Raji (cell line): ENCODE data around the gene FSTL5.

Source experiments
- POLR2A ChIP-seq: IDR thresholded peaks from 2 replicates; pipeline ENCODE4 v1.6.1; 2011; ENCODE audit warnings: low read depth, low read length, control low read depth; ENCODE audit not compliant: insufficient read depth

FSTL5 gene

GRCh38 chr4:161448550-161449180, 715.1 kb downstream of the FSTL5 start:
- TF ChIP-seq POLR2A: no peak

DNA sequence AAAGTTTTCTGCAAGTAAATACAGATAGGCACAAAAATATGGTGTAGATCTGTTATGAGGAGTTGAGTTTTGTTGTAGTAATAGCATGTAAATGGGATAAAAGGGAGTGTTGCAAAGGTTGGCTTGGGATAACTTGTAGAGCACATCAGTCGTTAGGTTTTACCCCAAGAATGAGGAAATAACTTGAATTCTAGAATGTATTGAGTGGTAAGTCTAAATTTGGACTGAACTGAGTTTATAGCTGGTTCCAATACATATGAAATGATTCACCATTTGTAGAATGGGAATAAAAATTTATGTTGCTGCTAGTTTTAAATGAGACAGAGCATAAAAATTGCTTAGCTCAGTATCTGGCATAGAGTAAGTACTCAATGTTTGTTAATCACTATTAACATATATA, 719.2 kb downstream of the FSTL5 start:
- no peak for TF ChIP-seq POLR2A

DNA sequence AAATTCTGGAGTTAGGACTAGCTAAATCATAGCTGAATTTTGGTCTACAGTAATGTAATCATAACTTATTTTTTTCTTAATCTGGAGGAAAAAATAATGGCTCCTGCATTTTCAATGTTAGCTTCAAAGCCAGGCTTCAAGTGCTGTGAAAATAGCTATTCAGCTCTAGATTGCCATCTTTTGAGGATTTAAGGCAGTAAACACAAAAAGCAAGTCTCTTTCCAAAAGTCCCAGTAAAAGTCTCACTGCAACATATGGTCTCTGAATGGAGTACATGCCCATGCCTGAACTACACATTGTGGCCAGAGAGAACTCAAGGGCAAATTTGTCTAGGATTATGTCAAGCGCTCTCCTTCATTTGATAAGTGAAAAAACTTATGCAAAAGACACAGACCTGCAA, 720.9 kb downstream of the FSTL5 start:
- no peak for TF ChIP-seq POLR2A

GRCh38 chr4:161438096-161438495, 725.7 kb downstream of the FSTL5 start:
- no peak for TF ChIP-seq POLR2A

DNA sequence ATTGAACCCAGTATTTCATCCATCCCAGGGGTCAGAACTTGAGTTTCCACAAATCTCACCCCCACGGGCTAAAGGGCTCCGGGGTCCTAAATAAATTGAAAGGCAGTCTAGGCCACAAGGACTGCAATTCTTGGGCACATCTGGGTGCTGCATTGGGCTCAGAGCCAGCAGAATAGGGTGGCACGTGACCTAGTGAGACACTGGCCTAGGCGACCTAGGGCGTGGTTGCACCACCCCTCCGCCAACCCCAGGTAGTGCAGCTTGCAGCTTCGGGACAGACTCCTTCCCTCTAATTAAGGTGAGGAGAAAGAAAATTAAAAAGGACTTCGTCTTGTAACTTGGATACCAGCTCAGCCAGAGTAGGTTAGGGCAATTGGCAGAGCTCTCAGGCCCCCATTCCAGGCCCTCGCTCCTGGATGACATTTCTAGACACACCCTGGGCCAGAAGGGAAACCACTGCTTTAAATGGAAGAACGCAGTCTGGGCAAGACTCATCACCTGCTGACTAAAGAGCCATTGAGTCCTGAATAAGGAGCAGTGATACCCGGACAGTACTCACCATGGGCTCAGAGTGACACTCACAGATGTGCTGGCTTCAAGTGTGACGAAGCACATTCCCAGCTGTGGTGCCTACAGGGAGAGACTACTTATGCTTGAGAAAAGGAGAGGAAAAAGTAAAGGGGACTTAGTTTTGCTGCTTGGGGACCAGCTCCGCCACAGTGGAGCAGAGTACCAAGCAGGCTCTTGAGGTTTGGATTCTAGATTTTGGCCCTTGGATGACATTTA, 735.4 kb downstream of the FSTL5 start:
- no peak for TF ChIP-seq POLR2A

GRCh38 chr4:161419822-161420221, 744.0 kb downstream of the FSTL5 start:
- TF ChIP-seq POLR2A: no peak

- TF ChIP-seq POLR2A: no peak
Measured at GRCh38 chr4:161411901-161412300, 751.9 kb downstream of the FSTL5 start.

GRCh38 chr4:161404346-161405110, 759.3 kb downstream of the FSTL5 start:
- TF ChIP-seq POLR2A: no peak

GRCh38 chr4:161403781-161404180, 760.0 kb downstream of the FSTL5 start:
- no peak for TF ChIP-seq POLR2A

GRCh38 chr4:161393602-161394001, 770.2 kb downstream of the FSTL5 start:
- TF ChIP-seq POLR2A: no peak

DNA sequence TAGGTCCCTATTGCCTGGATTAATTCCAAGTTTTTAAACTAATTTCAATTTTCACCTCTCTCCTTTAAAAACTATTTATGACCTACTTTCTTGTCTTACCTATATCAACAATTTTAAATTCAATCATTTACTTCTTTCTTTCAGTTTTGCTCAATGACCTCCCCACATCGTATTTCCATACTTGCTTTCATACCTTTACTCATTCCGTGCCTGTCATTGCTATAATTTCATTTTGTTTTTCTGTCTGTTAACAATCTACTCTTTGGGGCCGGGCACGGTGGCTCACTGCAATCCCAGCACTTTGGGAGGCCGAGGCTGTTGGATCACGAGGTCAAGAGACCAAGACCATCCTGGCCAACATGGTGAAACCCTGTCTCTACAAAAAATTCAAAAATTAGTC, 781.1 kb downstream of the FSTL5 start:
- no peak for TF ChIP-seq POLR2A

- no peak for TF ChIP-seq POLR2A
Measured at GRCh38 chr4:161376275-161376674, 787.5 kb downstream of the FSTL5 start.

GRCh38 chr4:161364681-161365080, 799.1 kb downstream of the FSTL5 start:
- no peak for TF ChIP-seq POLR2A

GRCh38 chr4:161360982-161361381, 802.8 kb downstream of the FSTL5 start:
- TF ChIP-seq POLR2A: no peak

- no peak for TF ChIP-seq POLR2A
Measured at GRCh38 chr4:161359491-161359890, 804.3 kb downstream of the FSTL5 start.

GRCh38 chr4:161356351-161356750, 807.4 kb downstream of the FSTL5 start:
- no peak for TF ChIP-seq POLR2A
